ENCODE measurements around the gene SIPA1L3.

GRCh38 chr19:37951816-37952210 is 44.8 kb downstream of the SIPA1L3 start:
- TF ChIP-seq YY1 (IDR thresholded peaks at IDR 0.05; ENCODE audit: insufficient read depth, insufficient read length) (no peak), ZNF274 (IDR thresholded peaks at IDR 0.05; ENCODE audit: low read depth, low read length) (no peak), SUZ12 (IDR thresholded peaks at IDR 0.05; ENCODE audit: extremely low read depth, insufficient read depth, insufficient read length) (no peak)
